ENCODE data around the gene DUSP11.
"Not testable (repeated sequence)": the region's sequence is repeated elsewhere in the genome, so short reads cannot be mapped to it uniquely, and the experiment has no call there.

The DUSP11 gene

DNA sequence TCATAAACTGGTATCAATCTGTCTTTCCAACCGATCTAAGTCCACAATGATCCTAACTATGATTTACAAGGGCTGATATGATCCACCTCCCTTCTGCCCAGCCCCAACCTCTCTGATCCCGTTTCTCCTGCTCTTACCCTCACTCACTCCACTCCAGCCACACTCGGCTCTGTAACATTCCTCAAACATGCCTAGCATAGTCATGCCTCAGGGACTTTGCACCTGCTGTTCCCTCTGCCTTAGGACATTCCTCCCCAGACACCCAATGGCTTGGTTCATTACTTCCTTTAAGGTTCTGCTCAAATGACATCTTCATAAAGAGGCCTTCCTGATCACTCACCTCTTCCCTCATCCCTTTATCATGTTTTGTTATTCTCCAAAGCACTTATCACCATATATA lies 9.2 kb downstream of the DUSP11 start:
- no peak for DNase-seq

DNA sequence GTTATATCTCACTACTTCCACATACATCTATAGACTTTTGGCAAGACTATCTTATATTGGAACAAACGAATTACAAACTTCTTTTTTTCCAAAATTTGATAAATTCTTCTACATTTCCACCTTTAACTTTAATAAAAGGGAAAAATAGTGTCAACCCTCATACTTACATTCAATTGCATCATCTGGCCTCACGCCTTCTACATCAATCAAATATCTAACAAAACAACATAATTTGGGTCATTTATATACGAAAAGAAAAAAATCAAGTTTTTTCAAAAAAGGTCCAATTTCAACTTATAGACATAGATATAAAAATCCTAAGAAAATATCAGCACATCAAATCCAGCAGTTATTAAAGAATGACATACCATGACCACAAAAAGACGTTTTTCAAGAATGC lies 12.9 kb downstream of the DUSP11 start:
- DNase-seq = no peak

GRCh38 chr2:73766349-73766748 lies 13.6 kb downstream of the DUSP11 start:
- DNase-seq = no peak

GRCh38 chr2:73764945-73765344 lies 15.0 kb downstream of the DUSP11 start:
- no peak for DNase-seq

GRCh38 chr2:73762571-73762970 lies 17.3 kb downstream of the DUSP11 start:
- DNase-seq = no peak

DNA sequence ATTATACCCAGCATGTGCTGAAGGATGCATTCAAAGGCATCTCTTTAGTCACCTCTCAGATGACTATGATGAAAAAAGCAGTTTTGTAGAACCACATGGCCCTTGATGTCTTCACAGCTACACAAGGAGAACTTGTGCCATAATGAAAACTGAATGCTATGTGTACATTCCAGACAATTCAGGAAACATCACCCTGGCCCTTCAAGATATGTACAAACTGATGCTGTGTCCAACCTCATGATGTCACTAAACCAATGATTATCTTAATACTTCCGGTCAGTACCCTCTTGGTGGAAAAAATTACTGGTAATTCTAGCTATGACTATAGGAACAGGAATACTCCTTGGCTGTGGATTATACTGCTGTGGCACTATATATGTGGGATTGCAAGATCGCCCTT lies 20.0 kb downstream of the DUSP11 start:
- DNase-seq = no peak

DNA sequence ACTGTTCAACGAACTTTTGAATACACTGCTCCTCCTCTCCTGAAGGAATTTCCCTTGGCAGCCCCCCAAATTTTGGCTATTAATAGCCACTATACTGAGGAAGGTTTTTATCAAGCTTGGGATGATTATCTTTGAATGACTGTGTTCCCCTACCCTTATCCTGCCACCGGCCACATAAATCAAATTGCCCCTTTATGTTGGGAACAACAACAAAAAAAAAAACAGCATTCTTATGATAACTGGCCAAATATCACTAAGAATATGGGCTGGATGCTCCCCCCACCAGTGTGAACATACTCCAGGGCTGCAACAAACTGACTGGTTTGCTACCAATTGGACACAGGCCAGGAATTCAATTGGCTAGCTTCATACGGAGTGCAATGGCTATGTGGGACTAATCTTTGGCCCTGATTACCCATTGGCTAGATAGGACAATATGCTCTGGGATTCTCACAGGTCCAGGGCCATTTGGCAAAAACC lies 20.6 kb downstream of the DUSP11 start:
- no peak for DNase-seq

- DNase-seq = not testable (repeated sequence)
Observed at GRCh38 chr2:73754332-73754731, 25.6 kb downstream of the DUSP11 start.

GRCh38 chr2:73749314-73749713 lies 30.6 kb downstream of the DUSP11 start:
- no peak for DNase-seq

DNA sequence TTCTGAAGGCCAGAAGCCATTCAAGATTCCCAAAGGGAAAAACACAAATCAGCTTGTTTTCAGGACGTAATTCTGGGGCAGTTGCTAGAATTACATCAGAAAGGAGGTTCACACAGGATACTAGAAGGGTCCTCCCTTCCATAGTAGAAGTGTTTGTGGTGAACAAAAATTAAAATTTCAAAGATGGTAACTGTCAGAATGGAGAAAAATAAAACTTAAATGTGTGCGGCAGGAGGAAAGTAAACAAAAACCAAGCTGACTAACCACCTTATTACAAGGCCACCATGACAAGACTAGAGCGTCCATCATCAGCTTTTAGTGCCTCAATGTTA lies 33.1 kb downstream of the DUSP11 start:
- DNase-seq = no peak

DNA sequence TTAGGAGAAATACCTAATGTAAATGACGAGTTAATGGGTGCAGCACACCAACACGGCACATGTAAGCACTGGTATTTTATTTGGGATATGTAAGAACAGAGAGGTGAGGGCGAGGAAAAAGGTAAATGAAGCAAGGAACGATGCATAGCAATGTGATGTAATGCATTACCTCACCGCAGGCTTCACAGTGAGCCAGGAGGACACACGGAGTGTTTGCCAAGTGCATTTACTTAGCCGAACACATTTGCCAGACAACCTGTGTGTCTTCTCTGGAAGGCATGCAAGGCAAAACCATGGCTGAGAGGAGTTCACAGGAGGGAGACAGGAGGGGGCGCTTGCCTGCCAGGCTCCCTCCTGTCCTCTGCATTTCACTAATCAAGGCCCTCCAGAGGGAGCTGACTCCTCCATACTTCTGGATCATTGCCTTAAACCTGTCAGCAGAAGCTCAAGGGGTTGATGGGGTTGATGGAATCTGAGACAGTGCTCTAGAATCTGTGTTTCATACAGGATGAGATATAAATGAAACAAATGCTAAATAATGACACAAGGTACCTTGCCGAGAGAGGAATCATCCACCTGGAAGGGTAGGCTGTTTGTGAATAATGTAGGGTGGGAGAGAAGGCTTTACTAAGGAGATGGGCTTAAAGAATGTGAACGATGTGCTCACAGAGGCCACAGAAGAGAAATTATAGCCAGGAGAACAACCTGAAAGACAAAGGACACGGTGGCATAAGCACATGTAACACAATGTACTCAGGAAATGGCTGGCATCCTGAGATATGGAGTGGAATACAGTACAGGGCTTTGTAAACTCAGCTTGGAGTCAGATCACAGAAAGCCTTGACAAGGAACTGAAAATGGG lies 33.7 kb downstream of the DUSP11 start:
- DNase-seq = no peak

GRCh38 chr2:73740767-73741166 lies 39.1 kb downstream of the DUSP11 start:
- no peak for DNase-seq

DNA sequence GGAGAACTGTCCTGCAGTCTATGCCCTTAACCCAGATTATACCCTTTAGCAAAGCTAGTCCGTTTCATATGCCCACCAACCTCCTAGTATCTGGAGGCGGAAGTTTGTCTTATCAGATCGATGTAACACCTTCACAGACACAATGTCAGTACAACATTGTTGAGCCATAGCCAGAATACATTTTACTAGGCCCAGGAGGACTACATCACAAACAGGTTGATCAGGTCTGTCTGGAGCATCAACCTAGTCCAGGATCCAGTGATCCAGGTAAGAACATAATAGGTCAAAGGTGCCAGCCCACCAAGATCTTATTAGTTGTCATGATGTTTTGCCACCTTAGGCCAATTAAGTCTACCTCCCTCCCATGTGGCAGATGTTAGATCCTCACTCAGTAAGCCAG lies 40.8 kb downstream of the DUSP11 start:
- no peak for DNase-seq

GRCh38 chr2:73736855-73737779 lies 42.8 kb downstream of the DUSP11 start, which contains the start of gene TPRKB:
TPRKB (minus strand) TSS chr2:73737345; CDS start chr2:73734569, 2,776 bp downstream.
- DNase-seq = peak; percentile 98

DNA sequence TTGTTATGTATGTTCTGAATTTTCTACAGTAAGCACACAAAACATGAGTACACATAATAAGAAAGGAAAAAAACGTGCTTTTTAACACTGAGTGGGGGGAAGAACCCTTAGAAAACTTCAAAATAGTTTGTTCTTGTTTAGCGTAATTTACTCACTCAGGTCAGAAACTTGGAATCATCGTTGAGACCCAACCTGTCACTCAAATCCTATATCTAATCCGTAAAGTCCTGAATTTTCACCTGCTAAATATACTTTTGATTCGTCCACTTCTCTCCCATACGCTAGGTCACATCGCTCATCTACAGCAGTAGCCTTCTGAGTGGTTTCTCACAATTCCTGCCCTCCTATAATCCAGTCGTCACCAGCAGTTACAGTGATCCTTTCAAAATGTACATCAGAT lies 43.5 kb downstream of the DUSP11 start:
- no peak for DNase-seq

DNA sequence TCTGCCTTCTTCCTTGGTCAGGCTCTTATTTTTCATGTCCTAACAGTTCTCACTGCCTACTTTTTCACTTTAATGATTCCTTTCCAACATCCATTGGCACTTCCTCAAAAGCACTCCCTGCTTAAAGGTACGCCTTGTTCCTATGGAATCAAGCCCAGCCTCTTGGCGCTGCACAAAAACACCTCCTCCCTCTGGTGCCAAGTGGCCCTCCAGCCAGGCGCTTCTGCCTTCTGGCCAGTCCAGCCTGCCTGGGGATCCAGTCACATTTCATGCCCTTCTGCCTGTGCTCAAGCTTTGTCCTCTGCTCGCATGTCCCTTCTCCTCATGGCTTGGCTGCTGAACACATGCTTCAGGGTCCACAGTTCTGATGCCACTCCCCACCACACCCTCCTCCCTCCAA lies 49.1 kb downstream of the DUSP11 start:
- no peak for DNase-seq

DNA sequence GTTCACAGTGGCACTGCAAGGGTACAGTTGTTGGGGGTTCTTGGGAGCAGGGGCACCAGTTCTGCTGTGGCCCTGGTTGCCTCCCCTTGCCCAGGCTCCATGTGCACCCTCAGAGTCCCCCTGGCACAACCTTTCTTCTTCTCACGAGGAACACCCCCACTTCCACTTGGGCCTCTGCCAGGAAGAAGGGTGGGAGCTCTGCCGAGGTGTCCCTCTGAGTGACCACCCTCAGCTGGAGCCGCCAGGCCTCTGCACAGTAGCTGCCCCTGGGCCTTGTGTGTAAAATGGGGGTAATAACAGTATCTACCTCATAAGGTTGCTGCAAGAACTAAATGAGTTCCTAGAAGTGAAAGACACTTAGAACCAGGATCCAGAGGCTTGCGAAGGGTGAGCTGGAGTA lies 51.2 kb downstream of the DUSP11 start:
- DNase-seq = no peak

DNA sequence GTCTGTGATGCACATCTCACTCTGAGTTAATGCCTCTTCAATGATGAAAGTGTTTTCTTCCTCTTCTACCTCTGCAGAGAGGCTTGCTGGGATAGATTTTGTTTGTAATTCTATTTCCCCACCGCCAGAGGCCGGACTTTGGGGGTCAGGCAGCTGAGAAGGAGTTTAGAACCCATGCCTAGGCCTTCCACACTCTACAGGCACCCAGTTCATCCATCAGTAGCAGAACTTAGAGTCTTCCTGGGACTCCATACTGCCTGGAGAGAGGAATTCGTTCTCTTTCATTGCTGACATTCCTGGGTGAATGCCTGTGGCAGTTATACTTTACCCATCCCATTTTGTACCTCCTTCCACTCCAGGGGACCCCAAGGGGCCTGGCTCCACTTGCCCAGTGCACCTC lies 51.9 kb downstream of the DUSP11 start:
- no peak for DNase-seq

DNA sequence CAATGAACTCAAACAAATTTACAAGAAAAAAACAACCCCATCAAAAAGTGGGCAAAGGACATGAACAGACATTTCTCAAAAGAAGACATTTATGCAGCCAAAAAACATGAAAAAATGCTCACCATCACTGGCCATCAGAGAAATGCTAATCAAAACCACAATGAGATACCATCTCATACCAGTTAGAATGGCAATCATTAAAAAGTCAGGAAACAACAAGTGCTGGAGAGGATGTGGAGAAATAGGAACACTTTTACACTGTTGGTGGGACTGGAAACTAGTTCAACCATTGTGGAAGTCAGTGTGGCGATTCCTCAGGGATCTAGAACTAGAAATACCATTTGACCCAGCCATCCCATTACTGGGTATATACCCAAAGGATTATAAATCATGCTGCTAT lies 53.2 kb downstream of the DUSP11 start:
- DNase-seq = not testable (repeated sequence)

DNA sequence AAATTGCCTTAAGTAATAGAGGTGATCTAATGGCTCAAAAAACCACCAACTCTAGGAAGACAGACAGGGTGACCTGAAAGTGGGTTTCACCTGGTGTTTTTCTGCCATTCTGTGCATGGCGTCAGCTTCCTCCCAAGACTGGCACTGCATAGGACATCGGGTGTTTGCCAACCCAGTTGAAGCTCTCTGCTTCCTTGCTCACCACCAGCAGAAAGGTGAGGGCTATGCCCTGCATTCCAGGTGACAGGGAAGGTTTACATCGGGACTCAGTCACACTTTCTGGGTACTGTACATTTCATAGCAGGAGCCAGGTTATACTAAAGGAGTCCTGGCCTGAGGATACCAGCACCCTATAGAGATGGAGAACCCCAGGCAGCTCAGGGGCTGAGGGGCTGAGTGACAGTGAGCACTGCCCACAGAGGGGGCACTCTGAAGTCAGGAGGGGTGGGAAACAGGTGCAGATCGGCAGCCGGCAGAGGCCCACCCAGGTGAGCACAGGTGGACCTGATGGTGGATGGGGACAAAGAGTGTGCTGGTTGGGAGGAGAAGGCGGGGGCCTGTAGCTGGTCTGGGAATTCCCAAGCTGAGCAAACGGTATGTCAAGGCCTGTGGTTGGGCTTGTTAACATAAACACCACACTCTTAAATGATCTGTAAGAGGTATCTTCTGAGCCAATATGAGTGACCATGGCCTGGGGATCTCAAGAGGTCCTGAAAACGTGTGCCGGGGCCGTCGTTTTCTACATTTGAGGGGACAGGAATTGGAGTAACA lies 60.9 kb downstream of the DUSP11 start:
- DNase-seq = no peak

DNA sequence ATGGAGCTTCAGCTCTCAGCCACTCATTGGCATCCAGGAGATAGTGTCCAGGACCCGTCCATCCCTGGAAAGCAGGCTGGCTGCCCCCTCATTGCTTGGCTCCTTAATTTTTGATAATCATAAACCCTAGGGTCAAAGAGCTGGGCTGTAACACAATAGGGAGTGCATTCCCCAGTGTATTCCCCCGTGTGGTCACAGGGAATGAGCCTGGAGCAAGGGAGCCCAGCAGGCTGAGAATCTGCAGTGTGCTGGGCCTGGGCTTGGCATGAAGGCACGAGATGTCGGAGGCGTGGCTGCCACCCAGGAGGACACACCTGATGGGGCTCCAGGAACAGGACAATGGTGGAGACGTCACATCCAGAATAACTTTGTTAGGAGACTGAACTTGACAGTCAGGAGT lies 61.5 kb downstream of the DUSP11 start:
- no peak for DNase-seq

DNA sequence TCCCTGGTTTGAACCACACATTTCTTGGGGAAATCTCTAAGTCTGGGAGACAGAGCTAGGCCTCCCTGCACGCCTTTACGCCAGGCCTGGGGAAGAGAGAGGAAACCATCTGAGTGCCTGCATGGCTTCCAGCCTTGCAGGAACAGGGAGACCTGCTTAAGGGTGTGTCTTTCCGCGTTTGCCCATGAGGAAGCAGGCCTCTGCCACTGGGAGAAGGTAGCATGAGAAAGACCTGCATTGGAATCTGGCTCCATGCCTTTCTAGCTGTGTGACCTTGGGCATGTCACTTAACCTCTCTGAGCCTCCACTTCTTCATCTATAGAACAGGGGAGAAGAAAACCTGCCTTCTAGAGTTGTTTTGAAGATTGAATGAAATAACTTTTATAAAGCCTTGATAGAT lies 62.2 kb downstream of the DUSP11 start:
- DNase-seq = not testable (repeated sequence)

GRCh38 chr2:73717251-73717606 lies 62.7 kb downstream of the DUSP11 start:
- DNase-seq = no peak

Data from SHP77 (cell line).